Glutamatergic neuron (in vitro differentiated cells): Measurements from ENCODE around the gene NGEF. TPM values are rescaled to one million over a fixed set of nuclear protein-coding genes. Genes with fewer than 3 reads are reported as not detected.

ENCODE experiments used
- DNase-seq: peaks from one replicate; pipeline ENCODE4 v3.0.0; 2022
- H3K27ac Mint-ChIP-seq: one replicate; pipeline ENCODE4 v1.8.0; 2020; ENCODE audit warnings: mild to moderate bottlenecking, mixed read lengths, inconsistent platforms; ENCODE audit not compliant: unreplicated experiment
- H3K27me3 Mint-ChIP-seq: one replicate; pipeline ENCODE4 v1.8.0; 2020; ENCODE audit warnings: mild to moderate bottlenecking, moderate library complexity, mixed read lengths, inconsistent platforms; ENCODE audit not compliant: unreplicated experiment
- H3K36me3 Mint-ChIP-seq: one replicate; pipeline ENCODE4 v1.8.0; 2020; ENCODE audit warnings: mild to moderate bottlenecking, mixed read lengths, inconsistent platforms; ENCODE audit not compliant: unreplicated experiment
- H3K4me1 Mint-ChIP-seq: one replicate; pipeline ENCODE4 v1.8.0; 2020; ENCODE audit warnings: mild to moderate bottlenecking, low read depth, mixed read lengths, inconsistent platforms; ENCODE audit not compliant: unreplicated experiment
- H3K4me3 Mint-ChIP-seq: one replicate; pipeline ENCODE4 v1.8.0; 2020; ENCODE audit warnings: mild to moderate bottlenecking, mixed read lengths, inconsistent platforms; ENCODE audit not compliant: unreplicated experiment
- H3K9me3 Mint-ChIP-seq: one replicate; pipeline ENCODE4 v1.8.0; 2020; ENCODE audit warnings: mild to moderate bottlenecking, moderate library complexity, mixed read lengths, inconsistent platforms; ENCODE audit not compliant: unreplicated experiment
- total RNA-seq: library from RNA; stranded (reverse); fragmentation: NEBNext Ultra II Directional; extraction: Animal tissue kit (Norgen Biotek cat#: 25700); gene quantifications from one replicate; pipeline ENCODE4 v1.2.1, GENCODE V29; 2021; ENCODE audit not compliant: unreplicated experiment
- TF ChIP-seq, protein P1 (sequence below): fragments of 200-600 bp; sonication (generic); IDR thresholded peaks from one replicate; pipeline ENCODE4 v1.5.0; 2021; ENCODE audit not compliant: partially characterized antibody, unreplicated experiment

Gene NGEF
- total RNA-seq, 1 donor from 2014 or later: 7.2 TPM

DNA sequence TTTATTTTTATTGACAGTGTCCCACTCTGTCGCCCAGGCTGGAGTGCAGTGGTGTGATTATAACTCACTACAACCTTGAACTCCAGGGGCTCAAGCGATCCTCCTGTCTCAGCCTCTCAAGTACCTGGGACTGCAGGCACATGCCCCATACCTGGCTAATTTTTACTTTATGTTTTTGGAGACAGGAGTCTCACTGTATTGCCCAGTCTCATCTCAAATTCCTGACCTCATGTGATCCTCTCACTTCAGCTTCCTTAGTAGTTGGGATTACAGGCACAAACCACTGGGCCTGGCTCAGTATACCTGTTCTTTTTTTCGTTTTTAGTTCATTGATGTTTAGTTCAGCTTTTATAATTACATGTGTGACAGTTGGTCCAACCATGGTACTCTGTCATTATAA lies 183.1 kb downstream of the NGEF start:
- no peak for DNase-seq
- Mint-ChIP-seq H3K36me3 (no peaks in the 10 kb centered on the region), H3K4me3 (no peak overlapping the region), H3K4me1 (no peaks in the 10 kb centered on the region), H3K27me3 (peaks cover 8% of the 10 kb centered on the region), H3K27ac (no peak overlapping the region), H3K9me3 (peaks cover 4% of the 10 kb centered on the region)
- TF ChIP-seq, protein P1, sequence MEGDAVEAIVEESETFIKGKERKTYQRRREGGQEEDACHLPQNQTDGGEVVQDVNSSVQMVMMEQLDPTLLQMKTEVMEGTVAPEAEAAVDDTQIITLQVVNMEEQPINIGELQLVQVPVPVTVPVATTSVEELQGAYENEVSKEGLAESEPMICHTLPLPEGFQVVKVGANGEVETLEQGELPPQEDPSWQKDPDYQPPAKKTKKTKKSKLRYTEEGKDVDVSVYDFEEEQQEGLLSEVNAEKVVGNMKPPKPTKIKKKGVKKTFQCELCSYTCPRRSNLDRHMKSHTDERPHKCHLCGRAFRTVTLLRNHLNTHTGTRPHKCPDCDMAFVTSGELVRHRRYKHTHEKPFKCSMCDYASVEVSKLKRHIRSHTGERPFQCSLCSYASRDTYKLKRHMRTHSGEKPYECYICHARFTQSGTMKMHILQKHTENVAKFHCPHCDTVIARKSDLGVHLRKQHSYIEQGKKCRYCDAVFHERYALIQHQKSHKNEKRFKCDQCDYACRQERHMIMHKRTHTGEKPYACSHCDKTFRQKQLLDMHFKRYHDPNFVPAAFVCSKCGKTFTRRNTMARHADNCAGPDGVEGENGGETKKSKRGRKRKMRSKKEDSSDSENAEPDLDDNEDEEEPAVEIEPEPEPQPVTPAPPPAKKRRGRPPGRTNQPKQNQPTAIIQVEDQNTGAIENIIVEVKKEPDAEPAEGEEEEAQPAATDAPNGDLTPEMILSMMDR: no peak

Other genes starting within 250 kb of the NGEF start
- not detected for gene KCNJ13, start 236.7 kb downstream of the NGEF start, total RNA-seq
- gene SNORC, start 143.0 kb downstream of the NGEF start, total RNA-seq: 2.4 TPM
- not detected for gene NEU2, start 19.4 kb upstream of the NGEF start, total RNA-seq
- 2.2 TPM for gene INPP5D, start 47.1 kb upstream of the NGEF start, total RNA-seq
- gene ATG16L1, start 238.4 kb upstream of the NGEF start, total RNA-seq: 29.3 TPM